Psoas muscle (tissue), 8 donors: Measurements from ENCODE around the gene TMEM51. TPM values are rescaled to one million over a fixed set of nuclear protein-coding genes. Genes with fewer than 3 reads are reported as not detected.

Experiments
- ATAC-seq, 4 donors: fragments of 200-7000 bp; cut with Tn5 transposase; one replicate each; pipeline ENCODE4 v1.9.1; 2020; ENCODE audit warnings: moderate library complexity in 3 of 4, mild to moderate bottlenecking in 2 of 4
- DNase-seq, 2 donors: peaks; one replicate each; pipeline ENCODE4 v3.0.0-alpha.2; 2020
- H3K27ac ChIP-seq: fragments of 200-600 bp; one replicate; pipeline ENCODE4 v1.8.0; 2022
- H3K27me3 ChIP-seq, 3 donors: fragments of 200-600 bp in 1 of 3; one replicate each; pipeline versions ENCODE4 v1.6.1 to v1.8.0; 2013 to 2022; ENCODE audit warnings: low read length in 2 of 3, mild to moderate bottlenecking in 2 of 3, moderate library complexity in 1 of 3; ENCODE audit not compliant: insufficient read depth in 3 of 3
- H3K36me3 ChIP-seq, 2 donors: fragments of 200-600 bp in 1 of 2; one replicate each; pipeline versions ENCODE4 v1.6.1 to v1.8.0; 2013 to 2022; ENCODE audit warnings: low read depth in 1 of 2, mild to moderate bottlenecking in 1 of 2, moderate library complexity in 1 of 2; ENCODE audit not compliant: insufficient read depth in 1 of 2
- H3K4me1 ChIP-seq: fragments of 200-600 bp; one replicate; pipeline ENCODE4 v1.8.0; 2022
- H3K4me3 ChIP-seq: fragments of 200-600 bp; one replicate; pipeline ENCODE4 v1.8.0; 2022; ENCODE audit warnings: mild to moderate bottlenecking
- H3K9me3 ChIP-seq: fragments of 200-600 bp; one replicate; pipeline ENCODE4 v1.8.0; 2022
- CTCF ChIP-seq: fragments of 200-600 bp; IDR thresholded peaks from one replicate; pipeline ENCODE4 v1.8.0; 2022; ENCODE audit warnings: antibody characterized with exemption
- WGBS, 3 donors: extraction: QIAGEN DNeasy Blood & Tissue Kit; methylation state at CpG; one replicate each; pipeline versions ENCODE4 v1.1.6 to v1.1.7; 2013; 5-methylcytosine and 5-hydroxymethylcytosine counted together
- intact Hi-C, 2 donors: fragments of 100-400 bp; cut with DNase I; formaldehyde crosslinking; loops; one replicate each; pipeline versions ENCODE4 v1.11.0 to v1.14.2; 2022
- polyA plus RNA-seq, 3 donors: library from polyadenylated mRNA; stranded (reverse); fragments of 200-250 nt; gene quantifications; one replicate each; pipeline ENCODE4 v1.2.3, GENCODE V29; 2013
- total RNA-seq, 4 donors: library from RNA; stranded (reverse); fragmentation: NEBNext Ultra II Directional in 2 of 4; extraction: Animal tissue kit (Norgen Biotek cat#: 25700) in 2 of 4; gene quantifications; one replicate each; pipeline versions ENCODE4 v1.2.1 to v1.2.4, GENCODE V29; 2021 to 2023
- donor health status: healthy with polysubstance abuse.
- donor health status: DM: no; HTN: no; CAD: no; lungs with moderate emphysema.
- donor health status: Bipolar disorder and iron deficiency.
- donor health status: healthy.
- donor health status: DM: yes; HTN: yes; CAD: no.
- donor health status: DM: no; HTN: no; CAD: no.
- donor health status: DM: no; HTN: no; CAD: no.
- donor health status: DM: yes; HTN: yes; CAD: no.

Gene TMEM51
- total and polyA plus RNA-seq, 7 donors, result 0.67 to 1.7 (median 0.97) TPM

- intact Hi-C loops, result no loop called here
Measured at GRCh38 chr1:15226388-15227255, 73.1 kb downstream of the TMEM51 start.

GRCh38 chr1:15229707-15230131, 76.2 kb downstream of the TMEM51 start:
- Histone ChIP-seq H3K27ac (no peak overlapping the region), H3K4me1 (no peaks in the 10 kb centered on the region), H3K4me3 (no peak overlapping the region), H3K9me3 (no peaks in the 10 kb centered on the region), H3K27me3 (no peaks in the 10 kb centered on the region), H3K36me3 (no peaks in the 10 kb centered on the region)
- ATAC-seq (no peak), DNase-seq (no peak)
- 71 to 83% (median 78%) methylated on average over 4 of the region's 4 CpGs for WGBS, 3 donors
- intact Hi-C loops, result no loop called here
- TF ChIP-seq CTCF, result no peak

More at GRCh38 chr1:15226388-15227255, 73.1 kb downstream of the TMEM51 start:
- no peak for TF ChIP-seq CTCF
- DNase-seq, result no peak
- no peaks in the 10 kb centered on the region for H3K27me3 ChIP-seq
- H3K9me3 ChIP-seq, result no peaks in the 10 kb centered on the region
- H3K4me3 ChIP-seq, result no peak overlapping the region
- H3K27ac ChIP-seq, result no peak overlapping the region
- no peaks in the 10 kb centered on the region for H3K4me1 ChIP-seq
- H3K36me3 ChIP-seq, result no peaks in the 10 kb centered on the region
- WGBS, 3 donors, result 65 to 69% (median 68%) methylated on average over 17 of the region's 17 CpGs
- no peak for ATAC-seq

GRCh38 chr1:15231714-15232201, 78.2 kb downstream of the TMEM51 start:
- no peak overlapping the region for H3K27ac ChIP-seq
- intact Hi-C loops, result no loop called here
- H3K4me1 ChIP-seq, result no peaks in the 10 kb centered on the region
- no peaks in the 10 kb centered on the region for H3K27me3 ChIP-seq
- no peaks in the 10 kb centered on the region for H3K36me3 ChIP-seq
- ATAC-seq, result no peak
- DNase-seq, result no peak
- H3K4me3 ChIP-seq, result no peak overlapping the region
- TF ChIP-seq CTCF, result no peak
- 73 to 88% (median 83%) methylated on average over 5 of the region's 5 CpGs for WGBS, 3 donors
- H3K9me3 ChIP-seq, result no peaks in the 10 kb centered on the region

- no peaks in the 10 kb centered on the region for H3K9me3 ChIP-seq
- H3K27me3 ChIP-seq, result no peaks in the 10 kb centered on the region
- intact Hi-C loops, result no loop called here
- DNase-seq, result no peak
- no peak overlapping the region for H3K4me3 ChIP-seq
- H3K4me1 ChIP-seq, result no peaks in the 10 kb centered on the region
- no peak for TF ChIP-seq CTCF
- no peaks in the 10 kb centered on the region for H3K36me3 ChIP-seq
- no peak overlapping the region for H3K27ac ChIP-seq
- ATAC-seq, result no peak
Measured at GRCh38 chr1:15233689-15234088, 80.1 kb downstream of the TMEM51 start.
